Activated CD8-positive, alpha-beta memory T cell treated with anti-CD3 and anti-CD28 coated beads, Interleukin-2, amount 50 U/mL, for 24 hours (primary cell): ENCODE data around the gene ZNF518B.

ENCODE experiments used
- DNase-seq: peaks from one replicate; pipeline ENCODE4 v3.0.0-alpha.2; 2020; ENCODE audit errors: extremely low read depth

Gene ZNF518B

GRCh38 chr4:10457255-10457801 lies at the start of gene ZNF518B:
Gene ZNF518B (minus strand): TSS chr4:10457426. CDS start chr4:10446328, 11,098 bp downstream.
- peak; percentile 17 for DNase-seq

GRCh38 chr4:10506077-10506476 lies 48.9 kb upstream of the ZNF518B start:
- no peak for DNase-seq

DNA sequence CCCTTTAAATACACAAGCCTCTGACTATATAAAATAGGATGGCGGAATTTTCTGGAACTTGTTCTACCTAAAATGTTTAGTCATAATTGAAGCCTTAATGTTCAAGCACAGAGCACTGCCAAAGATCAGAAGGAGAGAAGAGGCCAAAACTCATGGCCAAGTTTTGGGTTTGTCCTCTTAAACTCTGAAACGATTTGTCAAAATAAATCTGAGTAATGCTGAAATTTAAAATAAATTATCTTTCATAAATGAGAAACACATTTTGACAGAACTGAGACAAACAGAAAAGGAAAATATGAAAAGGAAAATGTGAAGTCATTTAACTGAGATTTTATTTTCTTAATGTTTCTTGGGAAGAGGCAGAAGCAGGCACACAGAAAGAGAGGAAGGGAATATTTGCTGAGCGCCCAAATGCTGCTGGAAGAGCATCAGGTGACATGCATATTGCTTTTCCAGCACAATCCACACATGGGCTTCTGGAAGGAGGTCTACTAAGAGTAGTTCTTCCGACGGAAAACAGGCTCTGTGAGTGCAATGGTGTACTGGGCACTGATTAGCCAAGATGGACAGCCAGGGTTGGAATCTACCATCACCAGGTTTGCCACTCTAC lies 47.4 kb upstream of the ZNF518B start:
- DNase-seq: no peak

DNA sequence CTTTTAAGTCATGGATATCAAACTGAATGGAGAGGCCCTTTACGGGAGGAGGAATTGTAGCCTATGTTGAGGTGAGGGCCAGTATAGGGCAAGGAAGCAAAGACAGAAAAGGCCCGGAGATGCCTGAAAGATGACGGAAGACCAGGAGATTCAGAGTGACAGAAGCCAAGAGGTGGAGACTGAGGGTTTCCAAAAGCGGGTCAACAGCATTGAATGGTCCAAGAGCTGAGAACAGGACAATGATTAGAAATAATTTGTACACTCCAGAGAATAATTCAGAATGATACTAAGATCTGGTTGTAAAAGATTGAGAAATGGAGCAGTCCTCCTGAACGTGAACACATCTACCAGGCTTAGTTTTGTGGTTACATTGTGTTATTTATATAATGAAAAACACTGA lies 45.5 kb upstream of the ZNF518B start:
- no peak for DNase-seq

GRCh38 chr4:10500776-10501175 lies 43.5 kb upstream of the ZNF518B start:
- DNase-seq: no peak

- no peak for DNase-seq
Measured at GRCh38 chr4:10496200-10496599, 39.0 kb upstream of the ZNF518B start.

- DNase-seq: no peak
Measured at GRCh38 chr4:10495651-10496050, 38.4 kb upstream of the ZNF518B start.

DNA sequence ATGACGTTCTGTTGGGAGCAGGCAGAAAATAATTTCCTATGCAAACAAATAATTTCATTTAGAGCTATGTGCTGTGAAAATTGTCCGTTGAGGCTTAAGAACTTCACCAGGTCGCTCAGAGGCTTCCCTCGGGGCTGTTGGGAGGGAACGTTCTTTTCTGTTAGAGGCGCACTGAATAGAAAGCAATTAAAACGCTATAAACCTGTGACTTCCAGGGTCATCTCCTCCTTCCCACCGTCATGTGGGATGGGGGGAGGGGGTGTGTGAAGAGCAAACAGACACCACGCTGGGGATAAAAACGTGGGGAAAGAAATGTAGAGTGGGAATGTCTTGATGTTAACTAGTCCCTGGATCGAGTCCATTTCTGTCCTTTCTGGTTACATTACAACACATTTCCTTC lies 35.2 kb upstream of the ZNF518B start:
- no peak for DNase-seq

DNA sequence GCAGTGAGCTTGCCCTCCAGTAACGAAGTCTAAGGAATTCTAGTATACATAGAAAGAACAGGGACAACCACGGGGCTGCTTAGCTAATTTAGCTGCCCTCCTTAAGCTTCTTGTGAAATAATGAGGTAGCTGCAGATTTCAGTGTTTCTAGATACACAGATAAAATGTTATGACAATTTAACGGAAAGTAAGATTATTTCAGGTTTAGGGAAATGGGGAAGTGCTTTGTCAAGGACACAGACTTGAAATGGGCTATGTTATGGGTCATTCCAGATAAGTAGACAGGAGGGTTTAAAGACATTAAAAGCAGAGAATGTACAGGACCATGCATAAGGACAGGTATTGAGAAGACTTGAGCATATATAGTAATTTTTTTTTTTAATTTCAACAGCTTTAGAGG lies 34.2 kb upstream of the ZNF518B start:
- DNase-seq: no peak

DNA sequence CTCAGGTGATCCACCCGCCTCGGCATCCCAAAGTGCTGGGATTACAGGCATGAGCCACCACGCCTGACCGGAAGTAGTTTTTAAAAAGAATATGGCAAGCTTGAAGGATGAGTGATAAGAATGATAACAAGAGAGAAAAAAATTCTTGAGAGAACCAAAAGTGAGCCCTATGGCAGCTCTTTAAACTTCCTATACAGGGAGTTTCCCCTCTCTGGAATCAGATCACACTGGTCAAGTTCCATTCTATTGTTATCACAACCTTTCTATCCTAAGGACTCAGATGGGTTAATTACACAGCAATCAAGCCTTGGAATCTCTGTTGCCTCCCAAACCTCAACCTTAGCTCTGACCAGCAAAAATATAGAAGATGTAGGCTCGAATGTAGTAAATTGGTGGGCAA lies 33.8 kb upstream of the ZNF518B start:
- DNase-seq: no peak

GRCh38 chr4:10482913-10483312 lies 25.7 kb upstream of the ZNF518B start:
- no peak for DNase-seq

DNA sequence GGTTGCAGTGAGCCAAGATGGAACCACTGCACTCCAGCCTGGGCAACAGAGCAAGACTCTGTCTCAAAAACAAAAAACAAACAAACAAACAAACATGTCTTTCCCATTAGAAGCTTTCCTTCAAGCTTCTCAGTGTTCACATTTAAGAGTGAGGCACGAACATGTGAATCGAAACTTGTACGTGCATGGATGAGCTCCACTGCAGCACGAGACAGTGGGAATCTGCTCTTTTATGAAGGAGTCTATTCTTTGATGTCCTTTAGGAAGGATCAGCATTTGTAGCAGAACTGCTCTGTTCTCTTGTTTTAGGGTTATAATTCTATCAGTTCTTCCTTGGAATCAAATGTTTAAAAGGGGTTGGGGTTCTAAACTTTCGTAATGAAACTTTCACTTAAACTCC lies 23.4 kb upstream of the ZNF518B start:
- DNase-seq: no peak

- no peak for DNase-seq
Measured at GRCh38 chr4:10478621-10479020, 21.4 kb upstream of the ZNF518B start.

DNA sequence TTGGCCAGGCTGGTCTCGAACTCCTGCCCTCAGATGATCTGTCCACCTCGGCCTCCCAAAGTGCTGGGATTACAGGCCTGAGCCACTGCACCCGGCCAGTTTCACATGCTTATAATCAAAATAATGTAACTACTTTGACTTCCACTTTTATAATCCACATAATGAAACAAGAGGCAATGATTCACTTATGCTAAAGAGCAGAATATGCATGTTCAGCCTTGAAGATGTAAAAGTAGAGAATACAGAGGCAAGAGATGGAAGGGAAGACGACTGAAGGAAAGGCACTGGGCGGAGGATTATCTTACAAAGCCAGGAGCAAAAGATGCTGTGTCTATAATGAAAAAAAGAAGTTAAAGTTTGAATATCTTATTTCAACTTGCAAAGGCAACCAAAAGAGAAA lies 13.3 kb upstream of the ZNF518B start:
- DNase-seq: no peak

GRCh38 chr4:10466161-10466560 lies 8.9 kb upstream of the ZNF518B start:
- DNase-seq: no peak

DNA sequence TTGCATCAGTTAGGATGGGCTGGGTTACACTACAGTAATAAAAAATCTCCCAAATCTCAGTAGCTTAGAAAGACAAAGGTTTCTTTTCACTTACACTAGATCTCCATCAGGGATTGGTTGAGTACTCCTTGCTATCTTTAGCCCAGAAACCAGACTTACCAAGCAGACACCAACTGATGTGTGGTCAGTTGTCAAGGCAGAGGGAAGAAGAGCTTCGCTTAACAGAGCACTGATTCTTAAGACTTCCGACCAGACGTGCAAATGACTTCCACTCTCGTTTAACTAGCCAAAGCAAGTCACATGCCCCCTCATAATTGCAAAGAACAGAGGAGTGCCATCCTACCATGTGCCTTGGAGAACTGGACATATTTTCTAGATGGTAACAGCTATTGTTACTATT lies 5.7 kb upstream of the ZNF518B start:
- no peak for DNase-seq

DNA sequence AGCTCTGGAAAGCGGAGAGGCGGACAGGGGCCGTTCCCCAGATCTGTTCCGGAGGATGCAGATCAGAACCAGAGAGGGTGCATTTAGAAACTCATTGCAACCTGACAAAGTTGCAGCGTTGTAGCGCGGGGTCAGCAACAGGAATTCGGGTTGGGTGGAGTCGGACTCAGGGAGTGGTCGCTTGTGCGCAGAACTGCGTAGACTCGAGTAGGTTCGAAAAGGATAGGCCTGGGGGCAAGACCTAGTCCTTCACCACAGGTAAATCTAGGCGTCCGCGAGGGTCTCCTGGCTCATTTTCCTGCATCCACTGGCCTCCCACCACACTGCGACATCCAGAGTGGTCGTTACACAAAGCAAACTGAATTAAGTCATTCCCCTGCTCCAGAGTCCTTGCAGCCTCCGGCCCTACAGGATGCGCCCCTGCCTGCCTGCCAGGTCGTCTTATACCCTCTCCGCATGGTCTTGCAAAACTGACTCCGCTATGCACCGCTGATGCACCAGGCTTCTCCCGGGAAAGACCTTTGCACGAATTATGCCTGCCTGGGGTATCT lies 4.7 kb upstream of the ZNF518B start:
- DNase-seq: no peak

DNA sequence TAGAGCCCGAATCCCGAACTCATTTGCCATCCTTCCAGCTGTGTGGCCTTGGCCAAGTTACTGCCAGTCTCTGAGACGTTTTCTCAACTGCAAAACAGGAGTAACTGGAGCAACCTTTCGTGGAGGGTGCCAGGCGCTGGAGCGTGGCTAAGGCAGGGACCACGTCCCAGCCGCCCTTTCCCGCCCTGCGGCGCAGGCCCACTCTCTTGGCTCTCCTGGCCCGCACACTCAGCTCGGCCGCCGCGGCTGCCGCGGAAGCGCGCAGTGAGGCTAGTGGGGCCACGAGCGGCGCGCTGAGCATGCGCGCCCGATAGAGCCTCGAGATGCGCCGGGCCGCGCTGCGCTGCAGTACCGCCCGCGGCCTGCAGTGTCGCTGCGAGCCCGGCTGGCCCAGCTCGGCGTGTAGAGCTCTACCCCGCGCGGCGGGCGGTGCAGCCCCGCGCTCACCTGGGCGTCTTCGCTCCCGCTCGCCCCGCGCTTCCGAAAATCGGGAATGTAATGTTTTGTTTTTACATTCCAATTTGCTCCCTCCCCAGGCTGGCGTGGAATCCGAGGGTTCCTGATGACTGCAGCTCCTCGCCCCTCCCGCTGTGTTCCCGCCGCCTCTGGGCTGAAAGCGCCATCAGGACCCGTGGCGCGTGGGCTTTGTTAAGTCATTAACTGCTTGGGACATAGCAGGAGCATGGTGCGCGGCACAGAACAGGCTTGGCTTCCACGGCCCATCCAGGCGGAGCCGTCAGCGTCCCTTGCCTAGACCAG lies 4.0 kb upstream of the ZNF518B start:
- peak; percentile 17 for DNase-seq

DNA sequence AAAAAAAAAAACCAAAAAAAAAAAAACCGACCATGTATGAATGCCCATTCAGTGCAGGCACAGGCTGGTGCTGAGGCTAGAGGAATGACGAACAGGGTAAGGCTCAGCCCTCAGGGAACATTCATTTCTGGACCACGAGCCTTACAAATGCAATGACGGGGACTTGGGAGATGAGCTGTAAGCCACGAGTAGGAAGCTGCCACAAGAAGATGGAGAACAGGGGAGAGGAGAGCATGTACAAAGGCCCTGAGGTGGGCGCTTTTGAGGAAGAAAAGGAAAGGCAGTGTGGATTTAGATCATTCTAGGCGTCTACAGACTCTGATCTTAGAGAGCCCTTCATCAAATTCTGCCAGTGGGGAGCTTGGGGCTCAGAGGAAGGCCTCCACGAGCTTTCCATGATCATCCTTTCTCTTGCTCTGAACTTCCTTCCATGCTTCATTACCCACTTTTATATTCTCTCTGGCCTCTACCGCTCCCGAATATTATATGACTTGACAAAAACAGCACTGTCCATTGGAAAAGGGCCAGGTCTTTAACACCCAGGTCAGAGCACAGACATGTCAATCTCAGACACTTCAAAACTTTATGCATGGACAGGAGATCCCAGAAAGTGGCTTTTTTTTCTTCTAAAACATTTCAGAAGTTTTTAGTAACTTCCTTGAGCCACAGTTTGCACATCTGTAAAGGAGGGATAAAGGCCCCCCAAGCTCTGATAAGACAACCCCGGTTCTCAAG lies 3.3 kb upstream of the ZNF518B start:
- no peak for DNase-seq

- no peak for DNase-seq
Measured at GRCh38 chr4:10459305-10459704, 2.1 kb upstream of the ZNF518B start.

DNA sequence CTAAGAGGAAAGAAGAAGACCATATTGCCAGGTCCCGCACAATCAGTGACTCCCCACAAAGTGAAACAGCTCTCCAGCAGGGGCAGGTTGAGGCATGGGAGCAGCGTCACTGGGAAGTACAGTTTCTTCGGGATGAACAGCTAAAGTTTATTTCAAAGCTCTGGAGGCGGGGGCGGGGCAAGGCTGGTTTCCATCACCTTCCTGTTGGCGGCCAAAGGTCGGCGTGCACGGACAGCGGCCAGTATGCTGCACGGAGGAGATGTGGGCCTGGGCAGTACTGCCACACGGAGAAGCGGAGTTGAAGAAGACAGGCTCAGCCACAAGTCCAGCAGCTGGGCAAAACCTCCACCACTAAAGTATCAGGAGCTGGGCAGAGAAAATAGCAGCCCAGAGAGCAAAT lies 951 bp upstream of the ZNF518B start:
- DNase-seq: no peak

GRCh38 chr4:10456595-10457254 lies 501 bp downstream of the ZNF518B start:
- DNase-seq: no peak
